Measurements from ENCODE around the gene LTBP1.
"Not testable (repeated sequence)": the region's sequence is repeated elsewhere in the genome, so short reads cannot be mapped to it uniquely, and the experiment has no call there.

Gene LTBP1

GRCh38 chr2:33366473-33366872, 419.7 kb downstream of the LTBP1 start:
- DNase-seq = peak; percentile 59

- not testable (repeated sequence) for DNase-seq
Observed at GRCh38 chr2:33368524-33368923, 421.8 kb downstream of the LTBP1 start.

DNA sequence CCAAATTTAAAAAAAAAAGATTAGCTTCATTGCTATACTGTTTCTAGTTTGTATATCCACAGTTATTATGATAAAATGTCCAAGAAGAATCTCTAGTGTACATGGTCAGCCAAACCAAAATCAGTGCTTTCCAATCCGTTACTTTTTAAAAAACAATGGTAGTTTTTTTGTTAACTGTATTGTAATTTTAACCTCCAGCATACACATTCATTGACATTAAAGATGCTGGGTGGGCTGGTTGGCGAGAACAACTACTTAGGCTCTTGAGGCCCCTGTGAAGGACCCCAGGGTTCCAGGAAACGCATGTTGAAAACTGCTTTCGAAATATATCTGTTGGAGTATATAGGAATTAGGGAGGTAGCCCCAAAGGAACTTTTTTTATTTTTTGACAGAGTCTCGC, 422.4 kb downstream of the LTBP1 start:
- no peak for DNase-seq

GRCh38 chr2:33370636-33371265, 424.0 kb downstream of the LTBP1 start:
- DNase-seq = no peak

DNA sequence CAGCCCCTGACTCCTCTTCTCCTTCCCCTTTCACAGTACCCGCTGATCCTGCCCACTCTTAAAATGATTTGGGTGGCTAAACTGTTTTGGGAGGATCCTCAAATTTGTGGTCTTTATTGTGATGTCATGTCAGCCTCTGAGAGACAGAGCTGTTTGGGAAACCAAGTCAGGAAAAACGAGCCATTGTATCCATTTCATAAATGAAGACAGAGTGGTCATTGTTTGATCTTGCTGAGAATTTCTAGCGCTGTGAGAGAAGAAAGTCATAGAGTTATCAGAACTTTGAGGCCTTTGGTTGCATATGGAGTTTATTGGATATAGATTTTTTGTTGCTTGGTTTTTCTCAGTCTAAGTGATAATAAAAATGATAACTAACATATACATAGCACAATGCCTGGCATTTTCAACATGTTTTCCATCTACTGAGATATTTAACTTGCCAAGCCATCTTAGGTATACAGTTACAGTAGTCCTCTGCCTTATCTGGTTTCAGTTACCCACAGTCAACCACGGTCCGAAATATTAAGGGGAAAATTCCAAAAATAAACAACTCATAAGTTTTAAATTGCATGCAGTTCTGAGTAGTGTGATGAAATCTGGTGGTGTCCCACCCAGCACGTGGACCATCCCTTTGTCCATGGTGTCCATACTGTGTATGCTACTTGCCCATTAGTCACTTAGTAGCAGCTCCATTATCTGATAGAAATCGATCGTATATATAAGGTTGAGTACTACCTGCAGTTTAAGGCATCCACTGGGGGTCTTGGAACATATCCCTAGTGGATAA, 424.7 kb downstream of the LTBP1 start:
- DNase-seq = no peak

GRCh38 chr2:33372940-33373553, 426.3 kb downstream of the LTBP1 start:
- peak; percentile 65 for DNase-seq

GRCh38 chr2:33373986-33374385, 427.2 kb downstream of the LTBP1 start:
- DNase-seq = no peak

GRCh38 chr2:33375054-33375453, 428.3 kb downstream of the LTBP1 start:
- no peak for DNase-seq

GRCh38 chr2:33377048-33377447, 430.3 kb downstream of the LTBP1 start:
- no peak for DNase-seq

GRCh38 chr2:33378556-33379210, 431.9 kb downstream of the LTBP1 start:
- peak; percentile 15 for DNase-seq

- peak; percentile 25 for DNase-seq
Observed at GRCh38 chr2:33380001-33380609, 433.4 kb downstream of the LTBP1 start.

DNA sequence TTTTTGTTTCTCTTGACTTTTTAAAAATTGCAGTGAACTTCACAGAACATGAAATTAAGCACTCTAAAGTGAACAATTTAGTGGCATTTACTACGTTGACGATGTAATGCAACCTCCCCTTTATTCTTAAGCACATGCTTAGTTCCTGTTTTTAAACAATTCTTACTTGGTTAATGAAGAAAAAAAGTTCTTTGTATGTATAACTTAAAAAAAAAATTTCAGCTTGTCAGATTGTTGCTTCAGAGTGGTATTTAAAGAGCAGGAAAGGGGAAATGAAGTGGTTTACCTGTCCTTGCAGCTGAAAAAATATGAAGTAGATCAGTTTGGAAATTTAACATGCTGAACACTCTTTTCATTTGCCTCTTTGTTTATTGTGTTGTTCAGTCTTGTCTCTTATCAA, 434.0 kb downstream of the LTBP1 start:
- DNase-seq = peak; percentile 55

DNA sequence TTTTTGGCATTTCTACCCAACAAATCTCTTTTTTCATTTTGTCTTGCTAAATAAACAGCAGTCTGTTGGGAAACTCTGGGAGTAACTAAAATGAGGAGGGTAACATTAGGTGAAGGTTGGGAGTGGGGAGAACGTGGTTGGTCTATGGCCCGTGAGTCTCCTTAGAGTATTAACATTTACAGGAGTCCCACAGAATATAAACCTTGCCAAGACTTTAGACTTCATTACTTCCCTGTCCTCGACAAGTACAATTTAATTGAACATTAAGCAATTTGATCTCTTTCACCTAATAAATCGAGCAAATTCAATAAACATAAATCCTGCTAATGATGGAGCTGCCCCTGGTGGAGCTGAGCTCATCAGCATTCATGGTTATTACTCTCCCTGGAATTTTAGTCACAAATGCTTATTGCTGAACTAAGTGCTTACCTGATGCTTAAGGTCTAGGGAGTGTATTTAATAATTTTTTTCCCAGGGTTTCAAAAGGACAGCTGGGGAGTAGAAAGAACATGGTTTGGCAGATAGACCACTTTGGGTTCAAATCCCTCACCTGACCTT, 434.6 kb downstream of the LTBP1 start:
- no peak for DNase-seq

DNA sequence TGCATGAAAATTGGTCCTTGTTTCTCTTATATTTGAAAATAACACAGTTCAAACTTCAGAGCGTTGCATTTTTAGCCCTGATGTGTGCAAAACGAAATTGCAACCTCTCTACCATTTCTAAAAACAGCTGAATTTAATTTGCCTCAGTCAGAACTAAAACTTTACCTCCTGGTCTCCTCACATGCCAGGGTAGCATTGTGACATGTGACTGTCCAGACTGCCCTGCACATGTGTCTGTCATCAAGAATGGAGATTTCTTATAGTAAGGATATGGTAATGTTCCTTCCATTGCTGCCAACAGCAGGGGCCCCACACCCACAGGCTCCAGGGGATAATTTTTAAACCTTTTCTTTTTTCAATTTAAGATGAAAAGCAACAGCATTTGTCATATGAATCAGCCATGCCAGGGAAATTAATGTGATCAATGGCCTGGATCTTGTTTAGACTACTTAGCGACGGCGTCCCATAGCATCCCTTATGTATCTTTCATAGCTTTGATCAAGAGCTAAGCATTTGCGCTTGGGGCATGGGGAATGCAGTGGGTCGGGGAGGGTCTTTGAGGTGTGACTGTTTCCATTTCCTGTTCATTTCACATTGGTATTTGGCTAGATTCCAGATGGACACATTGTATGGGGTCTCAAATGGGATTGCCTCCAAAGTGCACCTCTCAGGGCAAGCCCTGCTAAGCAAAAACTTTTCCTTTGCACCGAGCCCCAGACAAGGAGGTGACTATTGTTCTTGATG, 437.3 kb downstream of the LTBP1 start:
- DNase-seq = no peak

DNA sequence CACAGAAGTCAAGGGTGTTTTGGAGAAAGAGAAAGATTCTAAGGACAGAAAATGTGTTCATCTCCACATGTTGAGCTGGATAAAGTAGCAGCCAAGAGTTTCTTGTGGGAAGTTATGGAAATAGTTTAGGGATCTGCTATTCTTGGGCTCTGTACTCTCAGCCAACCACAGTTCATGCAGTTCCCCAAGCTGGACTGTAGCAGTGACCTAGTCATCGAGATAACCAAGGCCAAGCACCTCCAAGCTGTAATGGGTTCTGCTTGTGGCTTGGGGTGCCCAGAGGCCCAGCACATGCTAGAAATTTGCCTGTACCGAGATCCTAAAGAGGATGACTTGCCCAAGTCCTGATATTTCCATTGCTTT, 437.8 kb downstream of the LTBP1 start:
- no peak for DNase-seq

GRCh38 chr2:33388996-33389395, 442.2 kb downstream of the LTBP1 start:
- no peak for DNase-seq

- DNase-seq = not testable (repeated sequence)
Observed at GRCh38 chr2:33389695-33390094, 442.9 kb downstream of the LTBP1 start.

DNA sequence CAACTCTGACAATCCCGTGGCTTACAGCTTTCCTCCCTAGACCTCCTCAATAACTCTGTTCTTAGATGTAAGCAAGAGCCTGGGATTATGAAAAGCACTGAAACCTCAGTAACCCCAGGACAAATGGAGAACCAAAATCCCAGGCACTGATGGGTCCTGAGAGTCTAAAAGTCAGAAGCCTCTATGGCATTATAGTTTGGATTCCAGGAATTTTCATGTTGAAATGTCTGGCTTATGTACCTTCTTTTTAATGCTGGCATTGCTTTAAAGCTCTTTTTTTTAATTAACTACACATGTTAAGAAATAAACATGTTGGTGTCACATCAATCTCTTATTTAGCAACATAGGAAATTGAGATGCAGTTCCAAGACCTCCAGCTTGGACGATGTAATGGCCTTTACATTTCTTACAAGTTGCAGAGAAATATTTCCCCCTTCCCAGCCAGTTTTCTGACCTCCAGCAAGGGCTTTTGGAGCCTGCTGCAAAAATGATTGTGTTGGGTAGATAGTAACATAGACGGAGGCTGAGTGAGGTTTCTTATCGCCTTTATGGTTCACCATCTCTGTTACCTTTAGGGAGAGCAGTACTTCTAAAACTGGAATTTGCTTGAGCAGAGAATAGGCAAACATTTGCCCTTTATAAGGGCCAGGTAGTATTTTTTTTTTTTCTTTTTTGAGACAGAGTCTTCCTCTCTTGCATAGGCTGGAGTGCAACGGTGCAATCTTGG, 444.9 kb downstream of the LTBP1 start:
- DNase-seq = no peak

DNA sequence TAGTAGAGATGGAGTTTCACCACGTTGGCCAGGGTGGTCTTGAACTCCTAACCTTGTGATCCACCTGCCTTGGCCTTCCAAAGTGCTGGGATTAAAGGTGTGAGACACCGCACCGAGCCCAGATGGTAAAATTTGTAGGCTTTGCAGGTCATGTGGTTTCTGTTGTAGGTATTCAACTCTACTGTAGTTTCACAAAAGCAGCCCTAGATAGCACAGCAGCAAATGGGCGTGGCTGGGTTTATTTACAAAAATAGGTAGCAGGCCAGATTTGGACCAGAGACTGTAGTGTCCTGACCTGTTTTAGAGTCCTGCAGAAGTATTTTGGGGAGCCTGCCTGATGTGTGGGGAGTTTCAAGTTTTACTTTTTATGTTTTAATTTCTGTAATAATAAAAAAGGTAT, 445.6 kb downstream of the LTBP1 start:
- no peak for DNase-seq

DNA sequence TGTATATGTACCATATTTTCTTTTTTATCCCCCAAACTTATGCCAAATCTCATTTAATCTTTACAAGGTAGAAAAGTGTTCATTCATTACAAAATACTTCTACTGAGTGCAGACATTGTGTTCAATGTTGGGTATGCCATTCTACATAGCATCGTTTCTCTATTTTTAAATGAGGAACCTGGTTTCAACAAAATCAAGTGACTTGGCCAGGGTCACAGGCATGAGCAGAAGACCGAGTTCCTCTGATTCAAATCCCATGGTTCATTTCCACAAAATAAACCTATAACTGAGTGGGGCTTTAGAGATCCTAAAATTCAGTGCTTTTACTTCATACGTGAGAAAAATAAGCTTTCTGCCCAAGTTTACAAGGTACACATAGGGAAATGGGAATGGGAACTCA, 448.3 kb downstream of the LTBP1 start:
- DNase-seq = no peak

- peak; percentile 82 for DNase-seq
Observed at GRCh38 chr2:33395655-33396249, 449.0 kb downstream of the LTBP1 start.
